ENCODE data around the gene RPS21. TPM values are rescaled to one million over a fixed set of nuclear protein-coding genes. Genes with fewer than 3 reads are reported as not detected.

Gene RPS21
- total and polyA plus RNA-seq, 2 of the 13 experiments (the other 11 are each of a cell fraction or from before 2014, with no cell fraction given), result 2,647 to 11,063 TPM

- no peak for TF ChIP-seq STAT6 (CRISPR knock-in tag; IDR thresholded peaks at IDR 0.05; ENCODE audit: borderline replicate concordance)
- TF ChIP-seq HOMEZ (CRISPR knock-in tag; IDR thresholded peaks at IDR 0.05; ENCODE audit: low read depth), result no peak
- TF ChIP-seq ZBTB42 (CRISPR knock-in tag; IDR thresholded peaks at IDR 0.05), result 0 out of 2 replicates have a peak, but pooled peaks have one; percentile 14
- TF ChIP-seq EZH2 (conservative IDR thresholded peaks at IDR 0.05; ENCODE audit: low read depth, low read length), result no peak
- no peak; the same call in 1 of the 2 replicates for TF ChIP-seq ETV5 (CRISPR knock-in tag; IDR thresholded peaks at IDR 0.05; ENCODE audit: borderline replicate concordance)
- TF ChIP-seq ZNF761 (CRISPR knock-in tag; conservative IDR thresholded peaks at IDR 0.05), result no peak; the same call in 1 of the 2 replicates
- no peak for TF ChIP-seq ZNF431 (CRISPR knock-in tag; IDR thresholded peaks at IDR 0.05; ENCODE audit: borderline replicate concordance, low read depth)
- TF ChIP-seq NONO (IDR thresholded peaks at IDR 0.05), result no peak
- TF ChIP-seq NONO (CRISPR knock-in tag; conservative IDR thresholded peaks at IDR 0.05), result peak; percentile 60; the same call in 1 of the 2 replicates
- no peak; the same call in 1 of the 2 replicates for TF ChIP-seq ZNF275 (CRISPR knock-in tag; IDR thresholded peaks at IDR 0.05; ENCODE audit: borderline replicate concordance)
- no peak for TF ChIP-seq ZNF407 (CRISPR knock-in tag; IDR thresholded peaks at IDR 0.05; ENCODE audit: not compliant biosample characterization)
- TF ChIP-seq SNAI1 (CRISPR knock-in tag; IDR thresholded peaks at IDR 0.05; ENCODE audit: borderline replicate concordance), result no peak
- no peak for TF ChIP-seq NPAS2 (CRISPR knock-in tag; IDR thresholded peaks at IDR 0.05; ENCODE audit: borderline replicate concordance)
Measured at GRCh38 chr20:62368976-62369814, 17.7 kb upstream of the RPS21 start (continued).

All from HepG2 (cell line).